Activated T-cell treated with anti-CD3 and anti-CD28 coated beads, Interleukin-2, amount 50 U/mL, for 24 hours (primary cell): Measurements from ENCODE around the gene CFTR.

ENCODE experiments used
- DNase-seq: peaks from one replicate; pipeline ENCODE4 v3.0.0-alpha.2; 2020
- H3K27ac Mint-ChIP-seq: 2 replicates; pipeline ENCODE4 v1.8.0; 2020; ENCODE audit warnings: mild to moderate bottlenecking, mixed read lengths
- H3K27me3 Mint-ChIP-seq: 2 replicates; pipeline ENCODE4 v1.8.0; 2020; ENCODE audit warnings: mixed read lengths
- H3K36me3 Mint-ChIP-seq: 2 replicates; pipeline ENCODE4 v1.8.0; 2020; ENCODE audit warnings: low read depth, mixed read lengths
- H3K4me1 Mint-ChIP-seq: 2 replicates; pipeline ENCODE4 v1.8.0; 2020; ENCODE audit warnings: low read depth, mixed read lengths
- H3K4me3 Mint-ChIP-seq: 2 replicates; pipeline ENCODE4 v1.8.0; 2020; ENCODE audit warnings: mild to moderate bottlenecking, moderate library complexity, mixed read lengths
- H3K9me3 Mint-ChIP-seq: 2 replicates; pipeline ENCODE4 v1.8.0; 2020; ENCODE audit warnings: mixed read lengths

The CFTR gene

DNA sequence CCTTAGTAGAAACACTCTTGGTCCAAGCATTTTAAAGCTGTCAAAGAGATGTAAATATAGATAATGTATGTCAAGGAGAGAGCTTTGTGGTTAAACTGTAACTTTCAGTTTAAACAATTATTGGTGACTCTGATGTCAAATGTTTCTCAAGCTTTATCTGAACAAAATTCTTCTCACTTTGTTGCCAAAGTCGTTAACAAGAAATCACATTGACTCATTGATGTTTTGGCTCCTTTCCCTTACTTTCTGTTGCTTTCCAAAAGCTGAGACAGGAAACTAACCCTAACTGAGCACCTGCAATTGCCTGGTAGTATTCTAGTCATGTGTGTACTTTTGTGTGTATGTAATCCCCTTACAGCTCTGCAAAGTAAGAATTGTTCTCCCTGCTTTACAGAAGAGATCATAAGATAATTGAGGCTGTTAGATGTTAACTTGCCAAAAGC, 108.5 kb downstream of the CFTR start:
- no peak for DNase-seq
- Mint-ChIP-seq H3K27me3 (no peaks in the 10 kb centered on the region), H3K27ac (no peak overlapping the region), H3K36me3 (no peaks in the 10 kb centered on the region), H3K9me3 (no peaks in the 10 kb centered on the region), H3K4me1 (no peaks in the 10 kb centered on the region), H3K4me3 (no peak overlapping the region)

- H3K36me3 Mint-ChIP-seq: no peaks in the 10 kb centered on the region
- H3K27me3 Mint-ChIP-seq: no peaks in the 10 kb centered on the region
- no peak for DNase-seq
- H3K4me1 Mint-ChIP-seq: no peaks in the 10 kb centered on the region
- no peaks in the 10 kb centered on the region for H3K9me3 Mint-ChIP-seq
- no peak overlapping the region for H3K27ac Mint-ChIP-seq
- H3K4me3 Mint-ChIP-seq: no peak overlapping the region
These were observed 110.4 kb downstream of the CFTR start for GRCh38 chr7:117590191-117590590.

GRCh38 chr7:117592011-117592635, 112.3 kb downstream of the CFTR start:
- H3K27me3 Mint-ChIP-seq: no peaks in the 10 kb centered on the region
- no peaks in the 10 kb centered on the region for H3K4me1 Mint-ChIP-seq
- no peak overlapping the region for H3K4me3 Mint-ChIP-seq
- H3K36me3 Mint-ChIP-seq: no peaks in the 10 kb centered on the region
- no peak for DNase-seq
- H3K9me3 Mint-ChIP-seq: no peaks in the 10 kb centered on the region
- H3K27ac Mint-ChIP-seq: no peak overlapping the region

- DNase-seq: no peak
- H3K4me1 Mint-ChIP-seq: no peaks in the 10 kb centered on the region
- H3K27me3 Mint-ChIP-seq: no peaks in the 10 kb centered on the region
- no peaks in the 10 kb centered on the region for H3K9me3 Mint-ChIP-seq
- no peak overlapping the region for H3K4me3 Mint-ChIP-seq
- no peaks in the 10 kb centered on the region for H3K36me3 Mint-ChIP-seq
- no peak overlapping the region for H3K27ac Mint-ChIP-seq
These were observed 116.3 kb downstream of the CFTR start for GRCh38 chr7:117596134-117596533.

GRCh38 chr7:117597755-117598154, 117.9 kb downstream of the CFTR start:
- H3K4me3 Mint-ChIP-seq: no peak overlapping the region
- no peaks in the 10 kb centered on the region for H3K36me3 Mint-ChIP-seq
- H3K27me3 Mint-ChIP-seq: no peaks in the 10 kb centered on the region
- H3K4me1 Mint-ChIP-seq: no peaks in the 10 kb centered on the region
- DNase-seq: no peak
- H3K27ac Mint-ChIP-seq: no peak overlapping the region
- no peaks in the 10 kb centered on the region for H3K9me3 Mint-ChIP-seq

- Mint-ChIP-seq H3K4me1 (no peaks in the 10 kb centered on the region), H3K4me3 (no peak overlapping the region), H3K9me3 (no peaks in the 10 kb centered on the region), H3K27me3 (no peaks in the 10 kb centered on the region), H3K27ac (no peak overlapping the region), H3K36me3 (no peaks in the 10 kb centered on the region)
- DNase-seq: no peak
These were observed 121.1 kb downstream of the CFTR start for GRCh38 chr7:117600911-117601310.

DNA sequence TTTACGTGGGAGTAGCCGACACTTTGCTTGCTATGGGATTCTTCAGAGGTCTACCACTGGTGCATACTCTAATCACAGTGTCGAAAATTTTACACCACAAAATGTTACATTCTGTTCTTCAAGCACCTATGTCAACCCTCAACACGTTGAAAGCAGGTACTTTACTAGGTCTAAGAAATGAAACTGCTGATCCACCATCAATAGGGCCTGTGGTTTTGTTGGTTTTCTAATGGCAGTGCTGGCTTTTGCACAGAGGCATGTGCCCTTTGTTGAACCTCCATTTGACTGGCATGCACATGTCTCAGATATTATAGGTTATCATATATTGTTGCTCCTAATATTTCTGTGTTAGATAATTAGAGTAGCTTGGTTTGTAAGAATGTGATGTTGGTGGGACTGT, 123.8 kb downstream of the CFTR start:
- Mint-ChIP-seq H3K4me1 (no peaks in the 10 kb centered on the region), H3K27ac (no peak overlapping the region), H3K9me3 (no peaks in the 10 kb centered on the region), H3K27me3 (no peaks in the 10 kb centered on the region), H3K36me3 (no peaks in the 10 kb centered on the region), H3K4me3 (no peak overlapping the region)
- no peak for DNase-seq

DNA sequence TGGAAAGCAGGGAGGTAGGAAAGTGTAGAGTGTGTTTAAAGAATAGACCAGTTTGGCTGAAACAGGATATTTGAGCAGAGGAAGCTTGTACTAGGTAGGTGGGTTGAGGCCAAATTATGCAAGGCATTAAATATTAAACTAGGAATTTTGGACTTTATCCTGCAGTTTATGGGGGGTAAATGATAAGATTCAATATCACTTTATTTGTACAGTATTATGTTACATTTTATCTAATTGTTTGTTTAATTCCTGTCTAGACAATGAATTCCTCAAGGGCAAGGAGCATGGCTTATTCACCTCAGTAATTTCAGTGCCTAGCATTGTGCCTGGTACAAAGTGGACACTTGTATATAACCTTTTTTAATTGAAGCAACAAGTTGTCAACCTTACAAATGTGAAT, 125.9 kb downstream of the CFTR start:
- Mint-ChIP-seq H3K27ac (no peak overlapping the region), H3K4me1 (no peaks in the 10 kb centered on the region), H3K27me3 (no peaks in the 10 kb centered on the region), H3K36me3 (no peaks in the 10 kb centered on the region), H3K4me3 (no peak overlapping the region), H3K9me3 (no peaks in the 10 kb centered on the region)
- DNase-seq: no peak

DNA sequence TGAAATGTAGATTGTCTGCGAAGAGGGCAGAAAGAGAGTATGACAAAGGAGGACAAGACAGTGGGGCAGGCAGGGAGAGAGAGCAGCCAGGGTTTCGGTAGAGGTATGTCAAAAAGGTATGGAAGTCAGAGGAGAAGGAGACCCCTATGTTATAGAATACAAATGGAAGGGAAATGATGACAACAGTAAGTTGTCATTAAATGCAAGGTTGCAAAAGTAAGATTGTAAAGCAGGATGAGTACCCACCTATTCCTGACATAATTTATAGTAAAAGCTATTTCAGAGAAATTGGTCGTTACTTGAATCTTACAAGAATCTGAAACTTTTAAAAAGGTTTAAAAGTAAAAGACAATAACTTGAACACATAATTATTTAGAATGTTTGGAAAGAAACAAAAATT, 126.3 kb downstream of the CFTR start:
- Mint-ChIP-seq H3K36me3 (no peaks in the 10 kb centered on the region), H3K4me1 (no peaks in the 10 kb centered on the region), H3K27ac (no peak overlapping the region), H3K4me3 (no peak overlapping the region), H3K27me3 (no peaks in the 10 kb centered on the region), H3K9me3 (no peaks in the 10 kb centered on the region)
- no peak for DNase-seq

DNA sequence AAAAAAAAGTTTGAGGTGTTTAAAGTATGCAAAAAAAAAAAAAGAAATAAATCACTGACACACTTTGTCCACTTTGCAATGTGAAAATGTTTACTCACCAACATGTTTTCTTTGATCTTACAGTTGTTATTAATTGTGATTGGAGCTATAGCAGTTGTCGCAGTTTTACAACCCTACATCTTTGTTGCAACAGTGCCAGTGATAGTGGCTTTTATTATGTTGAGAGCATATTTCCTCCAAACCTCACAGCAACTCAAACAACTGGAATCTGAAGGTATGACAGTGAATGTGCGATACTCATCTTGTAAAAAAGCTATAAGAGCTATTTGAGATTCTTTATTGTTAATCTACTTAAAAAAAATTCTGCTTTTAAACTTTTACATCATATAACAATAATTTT, 130.6 kb downstream of the CFTR start:
- Mint-ChIP-seq H3K4me3 (no peak overlapping the region), H3K4me1 (no peaks in the 10 kb centered on the region), H3K27ac (no peak overlapping the region), H3K9me3 (no peaks in the 10 kb centered on the region), H3K27me3 (no peaks in the 10 kb centered on the region), H3K36me3 (no peaks in the 10 kb centered on the region)
- DNase-seq: no peak

GRCh38 chr7:117612637-117613036, 132.8 kb downstream of the CFTR start:
- no peak overlapping the region for H3K4me3 Mint-ChIP-seq
- H3K27ac Mint-ChIP-seq: no peak overlapping the region
- no peaks in the 10 kb centered on the region for H3K9me3 Mint-ChIP-seq
- H3K4me1 Mint-ChIP-seq: no peaks in the 10 kb centered on the region
- H3K27me3 Mint-ChIP-seq: no peaks in the 10 kb centered on the region
- DNase-seq: no peak
- H3K36me3 Mint-ChIP-seq: no peaks in the 10 kb centered on the region

- no peak for DNase-seq
- no peak overlapping the region for H3K27ac Mint-ChIP-seq
- no peaks in the 10 kb centered on the region for H3K4me1 Mint-ChIP-seq
- no peak overlapping the region for H3K4me3 Mint-ChIP-seq
- no peaks in the 10 kb centered on the region for H3K9me3 Mint-ChIP-seq
- no peaks in the 10 kb centered on the region for H3K27me3 Mint-ChIP-seq
- no peaks in the 10 kb centered on the region for H3K36me3 Mint-ChIP-seq
These were observed 136.9 kb downstream of the CFTR start for GRCh38 chr7:117616694-117617093.

- DNase-seq: no peak
- Mint-ChIP-seq H3K9me3 (peaks cover 2% of the 10 kb centered on the region), H3K4me3 (no peak overlapping the region), H3K27me3 (no peaks in the 10 kb centered on the region), H3K36me3 (no peaks in the 10 kb centered on the region), H3K4me1 (no peaks in the 10 kb centered on the region), H3K27ac (no peak overlapping the region)
These were observed 139.9 kb downstream of the CFTR start for GRCh38 chr7:117619681-117620080.

DNA sequence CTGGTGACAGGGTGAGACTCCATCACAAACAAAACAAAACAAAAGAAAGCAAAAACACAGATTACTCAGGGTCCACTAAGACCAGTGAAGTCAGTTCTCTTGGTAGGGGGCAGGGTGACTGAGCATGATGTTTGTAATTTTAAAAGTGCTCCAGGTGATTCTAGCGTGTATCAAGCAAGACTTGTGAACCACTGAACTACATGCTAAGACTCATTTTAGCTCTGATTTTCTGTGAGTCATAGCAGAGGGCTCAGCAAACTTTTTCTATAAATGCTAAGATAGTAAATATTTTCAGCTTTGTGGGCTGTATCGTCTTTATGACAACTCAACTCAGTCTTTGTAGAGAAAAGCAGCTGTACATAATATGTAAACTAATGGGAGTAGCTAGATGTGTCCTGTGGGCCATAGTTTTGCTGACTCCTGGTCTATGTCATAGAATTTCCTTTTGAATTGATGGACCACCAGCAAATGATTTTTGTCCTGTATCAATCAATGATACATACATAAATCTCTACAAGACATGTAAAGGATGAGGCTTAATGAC, 141.3 kb downstream of the CFTR start:
- no peak overlapping the region for H3K4me3 Mint-ChIP-seq
- no peaks in the 10 kb centered on the region for H3K4me1 Mint-ChIP-seq
- no peaks in the 10 kb centered on the region for H3K27me3 Mint-ChIP-seq
- no peak overlapping the region for H3K27ac Mint-ChIP-seq
- no peak for DNase-seq
- no peaks in the 10 kb centered on the region for H3K36me3 Mint-ChIP-seq
- H3K9me3 Mint-ChIP-seq: peaks cover 2% of the 10 kb centered on the region

DNA sequence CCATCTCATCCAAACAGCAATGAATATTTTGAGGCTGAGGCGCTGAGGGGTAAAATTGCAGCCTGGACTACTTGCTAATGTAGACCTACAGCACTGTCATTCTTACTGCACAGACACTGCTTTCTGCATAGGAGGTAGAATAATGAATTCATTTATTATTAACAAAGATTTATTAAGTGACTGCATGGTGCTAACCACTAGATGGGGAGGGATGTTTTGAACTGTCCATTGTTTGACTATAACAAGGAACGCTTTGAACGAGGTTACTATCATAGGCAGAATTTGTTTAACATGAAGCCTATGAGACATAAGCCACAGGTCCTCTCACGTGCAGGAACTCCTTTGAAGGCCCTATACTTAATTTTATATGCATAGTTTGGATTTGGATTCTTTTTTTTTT, 143.8 kb downstream of the CFTR start:
- peaks cover 2% of the 10 kb centered on the region for H3K9me3 Mint-ChIP-seq
- no peaks in the 10 kb centered on the region for H3K27me3 Mint-ChIP-seq
- no peaks in the 10 kb centered on the region for H3K36me3 Mint-ChIP-seq
- no peak overlapping the region for H3K27ac Mint-ChIP-seq
- H3K4me1 Mint-ChIP-seq: no peaks in the 10 kb centered on the region
- H3K4me3 Mint-ChIP-seq: no peak overlapping the region
- no peak for DNase-seq

DNA sequence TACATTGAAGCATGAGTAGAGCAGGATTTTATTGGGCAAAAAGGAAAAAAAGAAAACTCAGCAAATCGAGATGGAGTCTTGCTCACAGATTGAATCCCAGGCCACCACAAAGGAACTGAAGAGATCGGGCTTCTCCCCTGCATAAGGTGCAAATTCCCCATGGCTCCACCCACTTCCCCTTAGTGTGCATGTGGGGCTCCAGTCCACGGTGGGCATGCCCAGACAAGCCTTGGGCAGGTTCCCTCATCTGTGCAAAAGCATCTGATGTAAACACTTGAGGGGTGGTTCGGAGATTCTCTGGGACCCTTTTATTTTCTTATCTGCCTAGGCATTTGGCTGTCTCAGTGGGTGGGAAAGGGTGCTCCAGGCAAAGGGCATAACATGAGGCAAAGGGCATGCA, 150.7 kb downstream of the CFTR start:
- H3K27me3 Mint-ChIP-seq: no peaks in the 10 kb centered on the region
- H3K4me3 Mint-ChIP-seq: no peak overlapping the region
- no peak overlapping the region for H3K27ac Mint-ChIP-seq

More for the DNA sequence above, 150.7 kb downstream of the CFTR start:
- Mint-ChIP-seq H3K9me3 (peaks cover 6% of the 10 kb centered on the region), H3K4me1 (no peaks in the 10 kb centered on the region), H3K36me3 (no peaks in the 10 kb centered on the region)
- DNase-seq: no peak
